HepG2 (cell line): ENCODE results near the gene ST3GAL2. TPM values are rescaled to one million over a fixed set of nuclear protein-coding genes. Genes with fewer than 3 reads are reported as not detected.

Experiments used
- AGO2 ChIP-seq: fragments of 200-400 bp; formaldehyde crosslinking; optimal IDR thresholded peaks from 2 replicates; pipeline ENCODE3; 2017; ENCODE audit warnings: mild to moderate bottlenecking, low read depth, low read length, moderate library complexity
- AKAP8 ChIP-seq: sonication (generic); formaldehyde crosslinking; IDR thresholded peaks from 2 replicates; pipeline ENCODE4 v1.5.1; 2020; ENCODE audit warnings: mild to moderate bottlenecking, missing genetic modification reagents
- BRCA1 ChIP-seq: sonication (generic); formaldehyde crosslinking; IDR thresholded peaks from 2 replicates; pipeline ENCODE4 v1.4.0; 2020; ENCODE audit warnings: missing genetic modification reagents
- FIP1L1 ChIP-seq: fragments of 200-400 bp; formaldehyde crosslinking; IDR thresholded peaks from 2 replicates; pipeline ENCODE4 v1.6.1; 2018; ENCODE audit warnings: low read depth, mild to moderate bottlenecking, low read length, moderate library complexity, borderline replicate concordance; ENCODE audit not compliant: insufficient read depth
- FOXC1 ChIP-seq: sonication (generic); formaldehyde crosslinking; IDR thresholded peaks from 2 replicates; pipeline ENCODE4 v1.8.0; 2022; ENCODE audit warnings: mild to moderate bottlenecking, missing genetic modification reagents, borderline replicate concordance
- GFI1 ChIP-seq: sonication (generic); formaldehyde crosslinking; IDR thresholded peaks from 2 replicates; pipeline ENCODE4 v1.5.0; 2020; ENCODE audit warnings: missing genetic modification reagents, mild to moderate bottlenecking, borderline replicate concordance
- HNRNPLL ChIP-seq: fragments of 200-400 bp; formaldehyde crosslinking; IDR thresholded peaks from 2 replicates; pipeline ENCODE4 v1.6.1; 2017; ENCODE audit warnings: mild to moderate bottlenecking, low read depth, low read length; ENCODE audit not compliant: poor library complexity, severe bottlenecking
- KDM6A ChIP-seq: IDR thresholded peaks from 2 replicates; pipeline ENCODE4 v1.6.1; 2016; ENCODE audit warnings: low read depth
- PAF1 ChIP-seq: IDR thresholded peaks from 2 replicates; pipeline ENCODE4 v1.6.1; 2016; ENCODE audit warnings: missing genetic modification reagents, missing compliant biosample characterization
- RXRB ChIP-seq: IDR thresholded peaks from 2 replicates; pipeline ENCODE4 v1.6.1; 2016; ENCODE audit warnings: borderline replicate concordance, missing genetic modification reagents, missing compliant biosample characterization
- SIX1 ChIP-seq: sonication (generic); formaldehyde crosslinking; IDR thresholded peaks from 2 replicates; pipeline ENCODE4 v1.4.0; 2020; ENCODE audit warnings: missing genetic modification reagents, borderline replicate concordance
- SKI ChIP-seq: fragments of 450-650 bp; IDR thresholded peaks from one replicate; pipeline ENCODE4 v1.6.1; 2018; ENCODE audit warnings: mild to moderate bottlenecking; ENCODE audit not compliant: partially characterized antibody
- TSC22D2 ChIP-seq: sonication (generic); formaldehyde crosslinking; IDR thresholded peaks from 2 replicates; pipeline ENCODE4 v1.5.1; 2020; ENCODE audit warnings: missing genetic modification reagents, mild to moderate bottlenecking, borderline replicate concordance
- ZNF235 ChIP-seq: sonication (generic); formaldehyde crosslinking; IDR thresholded peaks from 2 replicates; pipeline ENCODE4 v1.8.1; 2023; ENCODE audit warnings: mild to moderate bottlenecking, missing genetic modification reagents, borderline replicate concordance
- ZNF720 ChIP-seq: sonication (generic); formaldehyde crosslinking; IDR thresholded peaks from 2 replicates; pipeline ENCODE4 v1.4.0; 2020; ENCODE audit warnings: missing genetic modification reagents
- ZNF772 ChIP-seq: sonication (generic); formaldehyde crosslinking; IDR thresholded peaks from 2 replicates; pipeline ENCODE4 v1.5.0; 2020; ENCODE audit warnings: mild to moderate bottlenecking, missing genetic modification reagents
- ZNF782 ChIP-seq: sonication (generic); formaldehyde crosslinking; IDR thresholded peaks from 2 replicates; pipeline ENCODE4 v1.4.0; 2020; ENCODE audit warnings: missing genetic modification reagents, mild to moderate bottlenecking, borderline replicate concordance
- ZNF850 ChIP-seq: sonication (generic); formaldehyde crosslinking; conservative IDR thresholded peaks from 2 replicates; pipeline ENCODE4 v1.9.0; 2021; ENCODE audit warnings: mild to moderate bottlenecking, missing genetic modification reagents
- ZNF878 ChIP-seq: sonication (generic); formaldehyde crosslinking; IDR thresholded peaks from 2 replicates; pipeline ENCODE4 v1.8.1; 2023; ENCODE audit warnings: mild to moderate bottlenecking, missing genetic modification reagents, moderate library complexity
- ZSCAN12 ChIP-seq: sonication (generic); formaldehyde crosslinking; IDR thresholded peaks from 2 replicates; pipeline ENCODE4 v1.9.0; 2021; ENCODE audit warnings: mild to moderate bottlenecking, missing genetic modification reagents
- polyA plus RNA-seq, 8 experiments: library from polyadenylated mRNA; depleted of rRNA in 3 of 8; stranded (reverse) in 7 of 8; unstranded in 1 of 8; fragments of >200 nt; fragmentation: Illumina TruSeq in 4 of 8; extraction: Trizol in 4 of 8; gene quantifications; 2 replicates each; pipeline versions ENCODE4 v1.2.1 to v1.2.3, GENCODE V29; 2011 to 2016; ENCODE audit warnings: low read depth in 4 of 8, missing spikeins in 1 of 8, mixed read lengths in 1 of 8; ENCODE audit not compliant: insufficient read depth in 1 of 8
- total RNA-seq, 5 experiments: library from RNA; depleted of rRNA; stranded (reverse); fragments of >200 nt; fragmentation: Illumina TruSeq; extraction: Trizol; gene quantifications; 2 replicates each; pipeline ENCODE4 v1.2.3, GENCODE V29; 2016; ENCODE audit warnings: low read depth in 1 of 5
- TF ChIP-seq, protein P1 (sequence below): sonication (generic); formaldehyde crosslinking; conservative IDR thresholded peaks from 2 replicates; pipeline ENCODE4 v1.8.0; 2022; ENCODE audit warnings: missing genetic modification reagents
- TF ChIP-seq, protein P2 (sequence below): sonication (generic); formaldehyde crosslinking; IDR thresholded peaks from 2 replicates; pipeline ENCODE4 v1.8.0; 2022; ENCODE audit warnings: low read depth, missing genetic modification reagents
- TF ChIP-seq, protein P3 (sequence below): sonication (generic); formaldehyde crosslinking; IDR thresholded peaks from 2 replicates; pipeline ENCODE4 v1.4.0; 2020; ENCODE audit warnings: missing genetic modification reagents
- TF ChIP-seq, protein P4 (sequence below): sonication (generic); formaldehyde crosslinking; IDR thresholded peaks from 2 replicates; pipeline ENCODE4 v1.5.0; 2020; ENCODE audit warnings: missing genetic modification reagents

The ST3GAL2 gene
- total and polyA plus RNA-seq, 2 of the 13 experiments (the other 11 are each of a cell fraction or from before 2014, with no cell fraction given): 16.3 to 24.9 TPM

DNA sequence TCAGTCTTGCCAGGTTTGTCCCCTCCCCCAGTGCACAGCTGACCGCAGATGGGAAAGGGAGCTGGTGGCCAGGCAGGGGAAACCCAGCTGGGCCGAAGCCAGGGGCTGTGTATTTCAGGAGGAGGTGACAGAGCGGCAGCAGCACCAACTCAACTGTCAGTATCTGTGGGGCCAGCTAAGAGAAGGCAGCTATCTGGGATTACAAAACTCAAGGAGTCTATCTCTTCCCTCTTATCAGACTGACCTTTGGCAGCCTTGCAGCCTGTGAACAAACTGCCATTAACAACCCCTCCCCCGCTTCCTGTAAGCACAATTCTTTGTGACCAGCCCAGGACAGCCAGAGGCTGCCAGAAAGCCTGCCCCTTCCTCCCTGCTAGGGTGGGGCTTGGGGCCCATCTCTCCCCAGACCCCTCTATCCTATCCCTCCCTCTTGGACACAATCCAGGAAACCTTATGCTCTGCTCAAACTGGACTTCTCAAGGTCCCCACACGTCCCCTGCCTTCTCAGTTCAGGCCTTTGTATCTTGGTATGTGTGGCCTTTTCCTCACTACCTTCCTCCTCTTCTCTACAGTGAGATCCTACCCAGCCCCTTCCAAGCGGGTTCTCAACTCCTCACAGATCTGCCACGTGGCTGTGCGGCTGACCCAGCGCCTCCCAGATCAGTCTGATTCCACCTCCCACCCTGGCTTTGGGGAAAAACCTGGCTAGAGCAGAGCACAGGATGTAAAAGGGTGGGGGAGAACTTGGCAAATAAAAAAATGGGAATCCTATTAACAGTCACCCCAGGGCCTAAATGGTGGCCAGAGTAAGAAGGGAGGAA is 10.5 kb downstream of the ST3GAL2 start (continued):
- TF ChIP-seq, protein P1, sequence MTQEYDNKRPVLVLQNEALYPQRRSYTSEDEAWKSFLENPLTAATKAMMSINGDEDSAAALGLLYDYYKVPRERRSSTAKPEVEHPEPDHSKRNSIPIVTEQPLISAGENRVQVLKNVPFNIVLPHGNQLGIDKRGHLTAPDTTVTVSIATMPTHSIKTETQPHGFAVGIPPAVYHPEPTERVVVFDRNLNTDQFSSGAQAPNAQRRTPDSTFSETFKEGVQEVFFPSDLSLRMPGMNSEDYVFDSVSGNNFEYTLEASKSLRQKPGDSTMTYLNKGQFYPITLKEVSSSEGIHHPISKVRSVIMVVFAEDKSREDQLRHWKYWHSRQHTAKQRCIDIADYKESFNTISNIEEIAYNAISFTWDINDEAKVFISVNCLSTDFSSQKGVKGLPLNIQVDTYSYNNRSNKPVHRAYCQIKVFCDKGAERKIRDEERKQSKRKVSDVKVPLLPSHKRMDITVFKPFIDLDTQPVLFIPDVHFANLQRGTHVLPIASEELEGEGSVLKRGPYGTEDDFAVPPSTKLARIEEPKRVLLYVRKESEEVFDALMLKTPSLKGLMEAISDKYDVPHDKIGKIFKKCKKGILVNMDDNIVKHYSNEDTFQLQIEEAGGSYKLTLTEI (CRISPR knock-in tag): no peak
- peak; percentile 94; the same call in 1 of the 2 replicates for TF ChIP-seq ZNF782 (CRISPR knock-in tag)
- TF ChIP-seq BRCA1 (CRISPR knock-in tag): peak; percentile 66
- no peak for TF ChIP-seq PAF1 (CRISPR knock-in tag)
- peak; percentile 20; the same call in 1 of the 2 replicates for TF ChIP-seq ZNF850 (CRISPR knock-in tag)
- TF ChIP-seq ZNF720 (CRISPR knock-in tag): no peak
- TF ChIP-seq FOXC1: peak; percentile 78; the same call in 1 of the 2 replicates
- no peak for TF ChIP-seq ZSCAN12
- TF ChIP-seq, protein P2, sequence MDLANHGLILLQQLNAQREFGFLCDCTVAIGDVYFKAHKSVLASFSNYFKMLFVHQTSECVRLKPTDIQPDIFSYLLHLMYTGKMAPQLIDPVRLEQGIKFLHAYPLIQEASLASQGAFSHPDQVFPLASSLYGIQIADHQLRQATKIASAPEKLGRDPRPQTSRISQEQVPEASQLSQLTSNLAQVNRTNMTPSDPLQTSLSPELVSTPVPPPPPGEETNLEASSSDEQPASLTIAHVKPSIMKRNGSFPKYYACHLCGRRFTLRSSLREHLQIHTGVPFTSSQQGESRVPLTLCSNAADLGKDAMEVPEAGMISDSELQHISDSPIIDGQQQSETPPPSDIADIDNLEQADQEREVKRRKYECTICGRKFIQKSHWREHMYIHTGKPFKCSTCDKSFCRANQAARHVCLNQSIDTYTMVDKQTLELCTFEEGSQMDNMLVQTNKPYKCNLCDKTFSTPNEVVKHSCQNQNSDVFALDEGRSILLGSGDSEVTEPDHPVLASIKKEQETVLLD (CRISPR knock-in tag): no peak
- peak; percentile 67; the same call in 1 of the 2 replicates for TF ChIP-seq ZNF235
- TF ChIP-seq, protein P3, sequence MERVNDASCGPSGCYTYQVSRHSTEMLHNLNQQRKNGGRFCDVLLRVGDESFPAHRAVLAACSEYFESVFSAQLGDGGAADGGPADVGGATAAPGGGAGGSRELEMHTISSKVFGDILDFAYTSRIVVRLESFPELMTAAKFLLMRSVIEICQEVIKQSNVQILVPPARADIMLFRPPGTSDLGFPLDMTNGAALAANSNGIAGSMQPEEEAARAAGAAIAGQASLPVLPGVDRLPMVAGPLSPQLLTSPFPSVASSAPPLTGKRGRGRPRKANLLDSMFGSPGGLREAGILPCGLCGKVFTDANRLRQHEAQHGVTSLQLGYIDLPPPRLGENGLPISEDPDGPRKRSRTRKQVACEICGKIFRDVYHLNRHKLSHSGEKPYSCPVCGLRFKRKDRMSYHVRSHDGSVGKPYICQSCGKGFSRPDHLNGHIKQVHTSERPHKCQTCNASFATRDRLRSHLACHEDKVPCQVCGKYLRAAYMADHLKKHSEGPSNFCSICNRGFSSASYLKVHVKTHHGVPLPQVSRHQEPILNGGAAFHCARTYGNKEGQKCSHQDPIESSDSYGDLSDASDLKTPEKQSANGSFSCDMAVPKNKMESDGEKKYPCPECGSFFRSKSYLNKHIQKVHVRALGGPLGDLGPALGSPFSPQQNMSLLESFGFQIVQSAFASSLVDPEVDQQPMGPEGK (CRISPR knock-in tag): peak; percentile 97
- TF ChIP-seq, protein P4, sequence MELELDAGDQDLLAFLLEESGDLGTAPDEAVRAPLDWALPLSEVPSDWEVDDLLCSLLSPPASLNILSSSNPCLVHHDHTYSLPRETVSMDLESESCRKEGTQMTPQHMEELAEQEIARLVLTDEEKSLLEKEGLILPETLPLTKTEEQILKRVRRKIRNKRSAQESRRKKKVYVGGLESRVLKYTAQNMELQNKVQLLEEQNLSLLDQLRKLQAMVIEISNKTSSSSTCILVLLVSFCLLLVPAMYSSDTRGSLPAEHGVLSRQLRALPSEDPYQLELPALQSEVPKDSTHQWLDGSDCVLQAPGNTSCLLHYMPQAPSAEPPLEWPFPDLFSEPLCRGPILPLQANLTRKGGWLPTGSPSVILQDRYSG (CRISPR knock-in tag): no peak
- TF ChIP-seq SKI: peak; percentile 91
- no peak for TF ChIP-seq FIP1L1
- TF ChIP-seq ZNF878 (CRISPR knock-in tag): peak; percentile 81; the same call in 1 of the 2 replicates
- TF ChIP-seq SIX1: peak; percentile 81
- no peak; the same call in none of the 2 replicates for TF ChIP-seq AKAP8 (CRISPR knock-in tag)
- TF ChIP-seq RXRB (CRISPR knock-in tag): peak; percentile 96
- peak; percentile 94 for TF ChIP-seq GFI1 (CRISPR knock-in tag)
- peak; percentile 98 for TF ChIP-seq KDM6A (CRISPR knock-in tag)
- TF ChIP-seq HNRNPLL: no peak
- TF ChIP-seq TSC22D2 (CRISPR knock-in tag): no peak
- no peak for TF ChIP-seq AGO2
- TF ChIP-seq ZNF772 (CRISPR knock-in tag): peak; percentile 96; the same call in 1 of the 2 replicates
